Neural progenitor cell (in vitro differentiated cells): Measurements from ENCODE around the gene SHTN1.

Source experiments
- EZH2 ChIP-seq: fragments of 200-600 bp; sonication (generic); IDR thresholded peaks from 2 replicates; pipeline ENCODE4 v1.6.1; 2017; ENCODE audit warnings: antibody characterized with exemption, mild to moderate bottlenecking, moderate library complexity
- TF ChIP-seq, protein P1 (sequence below): fragments of 200-600 bp; sonication (generic); IDR thresholded peaks from 2 replicates; pipeline ENCODE4 v1.5.1; 2017; ENCODE audit warnings: antibody characterized with exemption, mild to moderate bottlenecking

DNA sequence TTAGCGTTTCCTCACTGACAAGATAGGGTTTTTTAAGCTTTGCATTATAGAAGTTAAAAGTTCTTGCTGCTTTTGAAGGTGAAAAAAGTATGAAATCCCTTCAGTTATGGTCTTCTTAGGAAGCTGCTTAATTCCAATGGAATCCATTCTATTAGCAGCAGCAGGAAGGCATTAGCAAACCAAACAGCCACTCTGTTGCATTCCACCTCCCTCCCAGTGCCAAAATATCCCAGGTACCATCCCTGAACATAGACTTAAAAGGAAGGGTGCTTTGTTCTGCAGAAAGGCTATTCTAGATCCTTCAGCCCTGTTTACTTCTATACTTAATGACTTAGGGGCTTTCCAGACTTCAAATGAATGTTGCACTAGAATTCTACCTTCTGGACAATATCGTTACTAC, 131.9 kb downstream of the SHTN1 start:
- TF ChIP-seq, protein P1, sequence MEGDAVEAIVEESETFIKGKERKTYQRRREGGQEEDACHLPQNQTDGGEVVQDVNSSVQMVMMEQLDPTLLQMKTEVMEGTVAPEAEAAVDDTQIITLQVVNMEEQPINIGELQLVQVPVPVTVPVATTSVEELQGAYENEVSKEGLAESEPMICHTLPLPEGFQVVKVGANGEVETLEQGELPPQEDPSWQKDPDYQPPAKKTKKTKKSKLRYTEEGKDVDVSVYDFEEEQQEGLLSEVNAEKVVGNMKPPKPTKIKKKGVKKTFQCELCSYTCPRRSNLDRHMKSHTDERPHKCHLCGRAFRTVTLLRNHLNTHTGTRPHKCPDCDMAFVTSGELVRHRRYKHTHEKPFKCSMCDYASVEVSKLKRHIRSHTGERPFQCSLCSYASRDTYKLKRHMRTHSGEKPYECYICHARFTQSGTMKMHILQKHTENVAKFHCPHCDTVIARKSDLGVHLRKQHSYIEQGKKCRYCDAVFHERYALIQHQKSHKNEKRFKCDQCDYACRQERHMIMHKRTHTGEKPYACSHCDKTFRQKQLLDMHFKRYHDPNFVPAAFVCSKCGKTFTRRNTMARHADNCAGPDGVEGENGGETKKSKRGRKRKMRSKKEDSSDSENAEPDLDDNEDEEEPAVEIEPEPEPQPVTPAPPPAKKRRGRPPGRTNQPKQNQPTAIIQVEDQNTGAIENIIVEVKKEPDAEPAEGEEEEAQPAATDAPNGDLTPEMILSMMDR, result no peak
- no peak for TF ChIP-seq EZH2
